Tibial nerve (tissue), 4 donors: ENCODE measurements around the gene GRPR. TPM values are rescaled to one million over a fixed set of nuclear protein-coding genes. Genes with fewer than 3 reads are reported as not detected.

Source experiments
- total RNA-seq, 4 donors: library from RNA; depleted of rRNA; stranded (reverse); fragments of >200 nt; gene quantifications; one replicate each; pipeline ENCODE4 v1.1.0, GENCODE V29; 2016

Gene GRPR
- total RNA-seq, 4 donors from 2014 or later = not detected

Other genes starting within 250 kb of the GRPR start
- gene MAGEB17, start 43.9 kb downstream of the GRPR start, total RNA-seq = not detected